Measurements from ENCODE around the gene MIEF1.

GRCh38 chr22:39565414-39565944 lies 63.4 kb downstream of the MIEF1 start:
- TF ChIP-seq CTCF (IDR thresholded peaks at IDR 0.05) = no peak
- TF ChIP-seq SIN3A (IDR thresholded peaks at IDR 0.05; ENCODE audit: borderline replicate concordance, insufficient read depth, low read depth, low read length) = no peak

All from Panc1 (cell line).